ENCODE measurements around the gene IGIP. TPM values are rescaled to one million over a fixed set of nuclear protein-coding genes. Genes with fewer than 3 reads are reported as not detected.

IGIP gene
- polyA plus RNA-seq, 1 of the 3 experiments (the other 2 are of a cell fraction) = 0.72 TPM

- 0 out of 2 replicates have a peak, but pooled peaks have one; percentile 24 for TF ChIP-seq SIN3A (IDR thresholded peaks at IDR 0.05; ENCODE audit: borderline replicate concordance, low read depth, low read length)
- TF ChIP-seq NRF1 (IDR thresholded peaks at IDR 0.05; ENCODE audit: low read depth, low read length) = peak; percentile 47; the same call in 1 of the 2 replicates
- peak; percentile 33; the same call in 1 of the 2 replicates for TF ChIP-seq MAX (IDR thresholded peaks at IDR 0.05; ENCODE audit: low read depth)
- TF ChIP-seq ZBTB33 (IDR thresholded peaks at IDR 0.05; ENCODE audit: borderline replicate concordance, low read depth) = no peak
- peak; percentile 11 for TF ChIP-seq CHD2 (IDR thresholded peaks at IDR 0.05; ENCODE audit: low read length, partially characterized antibody)
- no peak for TF ChIP-seq EP300 (IDR thresholded peaks at IDR 0.05; ENCODE audit: borderline replicate concordance in 1 of 2, low read depth in 1 of 2, low read length in 1 of 2)
- no peaks in the 10 kb centered on the region for H3K27me3 ChIP-seq (ENCODE audit: insufficient read depth)
- H2AFZ ChIP-seq (ENCODE audit: low read depth) = 0 out of 2 replicates have a peak overlapping the region, but pooled peaks have one; percentile 25
- ChIA-PET POLR2A (interaction anchor here (0.6 to 2.1 kb wide), 3 partner anchors 30 to 43 kb away, joined by 3 to 6 read pairs (median 3); no protein-coding TSS in a partner anchor), CTCF (interaction anchor here (0.6 to 12.8 kb wide), 11 partner anchors 9 to 220 kb away, joined by 3 to 166 read pairs (median 4); partner anchors contain the start of gene NRG2)
- H3K4me3 ChIP-seq (ENCODE audit: low read depth in 2 of 2, low read length in 1 of 2) = peak overlapping the region; percentile 73 to 75
- peaks cover 2 to 10% of the 10 kb centered on the region in 2 experiments for H3K36me3 ChIP-seq (replicated peaks in 1 of 2; ENCODE audit: control insufficient read depth in 1 of 2, insufficient read depth in 2 of 2, low read length in 1 of 2)
- peaks cover 89% of the 10 kb centered on the region for H3K79me2 ChIP-seq (ENCODE audit: insufficient read depth)
- H4K20me1 ChIP-seq (ENCODE audit: insufficient read depth) = peaks cover 35% of the 10 kb centered on the region
- H3K4me1 ChIP-seq (ENCODE audit: control insufficient read depth in 1 of 2, insufficient read depth in 2 of 2, low read depth in 1 of 2, low read length in 1 of 2) = peaks cover 29 to 31% of the 10 kb centered on the region in 2 experiments; a peak in 3 of 4 replicates
- H3F3A ChIP-seq (replicated peaks; ENCODE audit: insufficient read depth) = peaks cover 36% of the 10 kb centered on the region
- peak overlapping the region; percentile 68; the same call in 1 of the 2 replicates for H3K9ac ChIP-seq
- H3K9me2 ChIP-seq = no peaks in the 10 kb centered on the region
- H3K4me2 ChIP-seq = peak overlapping the region; percentile 99
- DNase-seq = peak; percentile 69
- WGBS (ENCODE audit: low lambda C conversion rate) = 7% methylated on average over 23 of the region's 65 CpGs
- H3K9me3 ChIP-seq = no peaks in the 10 kb centered on the region
- peak overlapping the region; percentile 69 to 85 for H3K27ac ChIP-seq (ENCODE audit: low read depth in 2 of 2, low read length in 1 of 2)
These were observed 11.2 kb upstream of the IGIP start for GRCh38 chr5:140114341-140115185.

- POLR2A ChIA-PET = interaction anchor here (0.6 to 0.7 kb wide), 2 partner anchors 29 to 1710 kb away, joined by 3 to 5 read pairs; no protein-coding TSS in a partner anchor
- CTCF ChIA-PET = interaction anchor here (0.6 to 12.8 kb wide), 7 partner anchors 9 to 221 kb away, joined by 3 to 166 read pairs (median 4); no protein-coding TSS in a partner anchor
These were observed 10.6 kb upstream of the IGIP start for GRCh38 chr5:140115186-140115500.

More at GRCh38 chr5:140115186-140115500, 10.6 kb upstream of the IGIP start:
- Histone ChIP-seq H3K4me2 (peak overlapping the region; percentile 99), H3K27me3 (ENCODE audit: insufficient read depth) (no peaks in the 10 kb centered on the region), H3K4me1 (ENCODE audit: control insufficient read depth in 1 of 2, insufficient read depth in 2 of 2, low read depth in 1 of 2, low read length in 1 of 2) (peaks cover 26 to 29% of the 10 kb centered on the region in 2 experiments; a peak in 3 of 4 replicates), H3K79me2 (ENCODE audit: insufficient read depth) (peaks cover 91% of the 10 kb centered on the region), H3K36me3 (replicated peaks in 1 of 2; ENCODE audit: control insufficient read depth in 1 of 2, insufficient read depth in 2 of 2, low read length in 1 of 2) (peaks cover 2 to 10% of the 10 kb centered on the region in 2 experiments), H3K4me3 (ENCODE audit: low read depth in 2 of 2, low read length in 1 of 2) (peak overlapping the region; percentile 73 to 75), H2AFZ (ENCODE audit: low read depth) (0 out of 2 replicates have a peak overlapping the region, but pooled peaks have one; percentile 25), H3F3A (replicated peaks; ENCODE audit: insufficient read depth) (peaks cover 32% of the 10 kb centered on the region), H4K20me1 (ENCODE audit: insufficient read depth) (peaks cover 35% of the 10 kb centered on the region), H3K9ac (peak overlapping the region; percentile 68; the same call in 1 of the 2 replicates), H3K9me3 (no peaks in the 10 kb centered on the region), H3K27ac (ENCODE audit: low read depth in 2 of 2, low read length in 1 of 2) (0 out of 4 replicates have a peak overlapping the region, but pooled peaks of 1 of the 2 experiments have one; percentile 69), H3K9me2 (no peaks in the 10 kb centered on the region)
- TF ChIP-seq RFX5 (IDR thresholded peaks at IDR 0.05; ENCODE audit: low read length) (no peak), REST (IDR thresholded peaks at IDR 0.05; ENCODE audit: low read depth, low read length) (no peak), SIN3A (IDR thresholded peaks at IDR 0.05; ENCODE audit: borderline replicate concordance, low read depth, low read length) (no peak), TAF1 (IDR thresholded peaks at IDR 0.05; ENCODE audit: borderline replicate concordance, low read depth, low read length) (no peak), FOXJ3 (CRISPR knock-in tag; IDR thresholded peaks at IDR 0.05) (no peak)
- DNase-seq = no peak
- WGBS (ENCODE audit: low lambda C conversion rate) = 22% methylated on average over 1 of the region's 1 CpG
